Bronchial epithelial cell (primary cell): ENCODE data around the gene CPM. TPM values are rescaled to one million over a fixed set of nuclear protein-coding genes. Genes with fewer than 3 reads are reported as not detected.

Experiments
- DNase-seq: peaks from one replicate; pipeline ENCODE4 v3.0.0-alpha.2; 2010; ENCODE audit warnings: low read depth
- FAIRE-seq: peaks from 2 replicates; lab custom pipeline; 2011; peaks lifted over from hg19 to GRCh38; lab: Jason Lieb, UNC
- H3K27me3 ChIP-seq: 2 replicates; pipeline ENCODE4 v1.5.1; 2011; ENCODE audit warnings: low read length; ENCODE audit not compliant: control insufficient read depth, insufficient read depth
- H3K36me3 ChIP-seq: 2 replicates; pipeline ENCODE4 v1.5.1; 2011; ENCODE audit warnings: low read length; ENCODE audit not compliant: control insufficient read depth, insufficient read depth
- H3K4me3 ChIP-seq: 2 replicates; pipeline ENCODE4 v1.5.1; 2011; ENCODE audit warnings: mild to moderate bottlenecking, low read depth, low read length, control low read depth
- CTCF ChIP-seq: IDR thresholded peaks from 2 replicates; pipeline ENCODE4 v1.5.1; 2011; ENCODE audit warnings: mild to moderate bottlenecking, moderate library complexity, low read length, control low read depth, inconsistent platforms; ENCODE audit not compliant: insufficient read depth, severe bottlenecking
- total RNA-seq: library from RNA; depleted of rRNA; stranded (reverse); fragments of >200 nt; gene quantifications from 2 replicates; pipeline ENCODE4 v1.2.1, GENCODE V29; 2014

CPM gene
- total RNA-seq, 1 donor from 2014 or later: 7.1 TPM

GRCh38 chr12:68977335-68977734 is 44.4 kb upstream of the CPM start:
- no peak for TF ChIP-seq CTCF
- Histone ChIP-seq H3K36me3 (no peaks in the 10 kb centered on the region), H3K27me3 (no peaks in the 10 kb centered on the region), H3K4me3 (no peak overlapping the region)
- DNase-seq (no peak), FAIRE-seq (no peak)

- TF ChIP-seq CTCF: no peak
- no peaks in the 10 kb centered on the region for H3K27me3 ChIP-seq
- DNase-seq (no peak), FAIRE-seq (no peak)
- no peaks in the 10 kb centered on the region for H3K36me3 ChIP-seq
- no peak overlapping the region for H3K4me3 ChIP-seq
Measured at GRCh38 chr12:68976395-68976841, 43.4 kb upstream of the CPM start.

- no peaks in the 10 kb centered on the region for H3K36me3 ChIP-seq
- no peak overlapping the region for H3K4me3 ChIP-seq
- DNase-seq (no peak), FAIRE-seq (no peak)
- no peak for TF ChIP-seq CTCF
- no peaks in the 10 kb centered on the region for H3K27me3 ChIP-seq
Measured at GRCh38 chr12:68975811-68976210, 42.8 kb upstream of the CPM start.

GRCh38 chr12:68972595-68972994 is 39.6 kb upstream of the CPM start:
- DNase-seq (peak; percentile 23), FAIRE-seq (no peak)
- no peak overlapping the region for H3K4me3 ChIP-seq
- H3K27me3 ChIP-seq: no peaks in the 10 kb centered on the region
- TF ChIP-seq CTCF: no peak
- H3K36me3 ChIP-seq: no peaks in the 10 kb centered on the region

- H3K27me3 ChIP-seq: no peaks in the 10 kb centered on the region
- no peak for TF ChIP-seq CTCF
- peak; percentile 94 for DNase-seq
- H3K36me3 ChIP-seq: no peaks in the 10 kb centered on the region
- H3K4me3 ChIP-seq: no peak overlapping the region
- no peak for FAIRE-seq
Measured at GRCh38 chr12:68971404-68971803, 38.4 kb upstream of the CPM start.

GRCh38 chr12:68970951-68971350 is 38.0 kb upstream of the CPM start:
- DNase-seq (peak; percentile 66), FAIRE-seq (no peak)
- no peaks in the 10 kb centered on the region for H3K36me3 ChIP-seq
- H3K4me3 ChIP-seq: no peak overlapping the region
- TF ChIP-seq CTCF: no peak
- no peaks in the 10 kb centered on the region for H3K27me3 ChIP-seq
